ENCODE results near the gene ASCL5.

- no peak for TF ChIP-seq GABPB1 (CRISPR knock-in tag; IDR thresholded peaks at IDR 0.05)
- TF ChIP-seq PRDM15 (CRISPR knock-in tag; IDR thresholded peaks at IDR 0.05) = no peak
- TF ChIP-seq, protein P1, sequence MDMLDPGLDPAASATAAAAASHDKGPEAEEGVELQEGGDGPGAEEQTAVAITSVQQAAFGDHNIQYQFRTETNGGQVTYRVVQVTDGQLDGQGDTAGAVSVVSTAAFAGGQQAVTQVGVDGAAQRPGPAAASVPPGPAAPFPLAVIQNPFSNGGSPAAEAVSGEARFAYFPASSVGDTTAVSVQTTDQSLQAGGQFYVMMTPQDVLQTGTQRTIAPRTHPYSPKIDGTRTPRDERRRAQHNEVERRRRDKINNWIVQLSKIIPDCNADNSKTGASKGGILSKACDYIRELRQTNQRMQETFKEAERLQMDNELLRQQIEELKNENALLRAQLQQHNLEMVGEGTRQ (CRISPR knock-in tag; IDR thresholded peaks at IDR 0.05) = no peak
- TF ChIP-seq NR2C2 (CRISPR knock-in tag; IDR thresholded peaks at IDR 0.05) = no peak
- TF ChIP-seq CTCF (IDR thresholded peaks at IDR 0.05) = no peak
- no peak for TF ChIP-seq ZNF138 (CRISPR knock-in tag; conservative IDR thresholded peaks at IDR 0.05)
- TF ChIP-seq IRF2 (CRISPR knock-in tag; IDR thresholded peaks at IDR 0.05; ENCODE audit: borderline replicate concordance, low read depth) = no peak
- TF ChIP-seq KAT7 (CRISPR knock-in tag; IDR thresholded peaks at IDR 0.05; ENCODE audit: borderline replicate concordance) = no peak
These were observed 16.8 kb downstream of the ASCL5 start for GRCh38 chr1:201110138-201110537.

Data from WTC11 (cell line).